CD4-positive, alpha-beta T cell treated with Interferon alpha-2 for 1 hour (primary cell): Measurements from ENCODE around the gene PPP1R3F.
"Not testable (repeated sequence)": the region's sequence is repeated elsewhere in the genome, so short reads cannot be mapped to it uniquely, and the experiment has no call there.

ENCODE experiments used
- DNase-seq, 2 donors: peaks; one replicate each; pipeline ENCODE4 v3.0.0-alpha.2; 2020 to 2022

Gene PPP1R3F

GRCh38 chrX:49276207-49276606 is 6.6 kb downstream of the PPP1R3F start:
- no peak for DNase-seq

DNA sequence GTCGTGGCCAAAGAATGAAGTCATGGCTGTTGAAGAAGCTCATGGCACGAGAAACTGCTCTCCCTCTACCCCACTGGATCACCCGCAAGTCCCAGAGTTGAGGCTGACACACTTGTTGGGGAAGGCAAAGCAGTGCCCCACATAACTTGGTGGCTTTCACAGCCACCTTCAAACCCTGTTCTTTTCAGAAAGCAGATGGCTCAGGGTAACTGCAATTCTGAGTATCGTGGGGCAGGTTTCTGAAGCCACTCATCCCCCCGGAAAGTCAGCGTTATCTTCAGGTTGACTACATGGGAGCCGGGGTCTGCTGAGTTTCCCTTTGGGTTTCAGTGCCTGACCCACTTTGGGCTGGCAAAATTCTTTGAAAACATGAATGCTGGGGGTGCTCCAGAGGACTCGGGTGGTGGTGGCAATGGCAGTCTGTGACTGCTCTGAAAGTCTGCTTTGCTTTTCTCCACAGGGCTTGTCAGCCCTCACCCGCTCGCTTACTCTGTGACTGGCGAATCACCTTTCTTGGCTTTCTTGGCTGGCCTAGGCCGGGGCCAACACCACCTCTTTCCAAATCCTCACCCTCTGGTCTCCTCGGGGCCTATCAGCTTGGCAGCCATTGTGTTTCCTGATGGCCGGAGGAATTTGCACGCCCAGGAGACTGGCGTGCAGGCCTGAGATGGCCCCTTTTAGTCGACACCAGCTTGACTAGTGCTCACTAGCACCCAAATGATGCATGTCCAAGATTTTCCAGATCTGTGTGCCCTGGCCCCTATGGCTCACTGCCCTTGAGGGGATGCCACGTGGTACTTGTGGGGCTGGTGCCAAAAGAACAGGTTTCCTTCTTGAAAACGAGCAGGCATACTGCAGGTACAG is 7.3 kb downstream of the PPP1R3F start:
- DNase-seq: no peak

DNA sequence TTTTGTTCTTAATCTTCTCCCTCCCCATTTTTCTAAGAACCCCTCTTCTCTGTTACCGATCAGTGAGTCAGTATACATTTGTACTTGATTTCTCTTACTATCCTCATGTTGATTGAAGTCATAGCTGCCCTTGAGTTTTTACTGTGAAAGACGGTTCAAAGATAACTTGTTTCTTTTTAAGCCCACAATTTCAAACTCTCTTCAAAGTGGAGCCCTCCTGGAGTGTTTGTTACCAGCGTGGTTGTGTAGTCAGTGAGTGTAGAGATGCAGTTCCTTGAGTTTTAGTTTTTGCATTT is 7.9 kb downstream of the PPP1R3F start:
- DNase-seq: no peak

DNA sequence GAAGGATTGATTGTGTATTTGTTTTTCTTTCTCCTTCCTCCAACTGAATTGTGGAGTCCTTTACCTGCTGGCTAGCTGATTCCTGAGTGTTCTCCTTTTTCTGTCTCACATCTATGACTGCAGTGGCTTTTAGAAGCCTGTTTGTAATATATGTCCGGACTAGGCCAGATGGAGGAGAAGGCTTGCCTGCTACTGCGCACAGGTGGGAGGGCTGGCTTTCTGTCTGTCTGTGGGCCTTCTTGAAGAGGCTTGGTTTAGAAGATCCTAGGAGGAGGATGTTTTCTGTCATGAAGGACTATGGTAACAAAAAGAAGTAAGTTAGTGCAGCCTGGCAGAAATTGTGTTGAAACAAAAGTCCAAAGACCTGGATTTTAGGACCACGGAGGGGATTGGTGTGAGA is 8.5 kb downstream of the PPP1R3F start:
- no peak for DNase-seq

GRCh38 chrX:49282647-49283011 is 13.0 kb downstream of the PPP1R3F start:
- no peak for DNase-seq

DNA sequence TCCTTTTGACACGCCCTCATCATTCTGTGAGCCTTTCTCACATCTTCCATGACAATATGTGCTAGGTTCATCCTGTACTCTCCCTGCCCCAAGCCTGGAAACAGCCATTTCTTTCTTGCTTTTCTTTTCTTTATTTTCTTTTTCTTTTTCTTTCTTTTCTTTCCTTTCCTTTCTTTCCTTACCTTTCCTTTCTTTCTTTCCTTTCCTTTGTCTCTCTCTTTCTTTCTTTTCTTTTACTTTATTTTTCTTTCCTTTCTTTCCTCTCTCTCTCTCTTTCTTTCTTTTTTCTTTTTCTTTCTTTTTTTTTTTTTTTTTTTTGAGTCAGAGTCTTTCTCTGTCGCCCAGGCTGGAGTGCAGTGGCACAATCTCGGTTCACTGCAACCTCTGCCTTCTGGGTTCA is 14.6 kb downstream of the PPP1R3F start:
- no peak for DNase-seq

- no peak for DNase-seq
Observed at GRCh38 chrX:49286136-49286535, 16.5 kb downstream of the PPP1R3F start.

- DNase-seq: no peak
Observed at GRCh38 chrX:49286581-49286980, 17.0 kb downstream of the PPP1R3F start.

GRCh38 chrX:49287665-49288064 is 18.1 kb downstream of the PPP1R3F start:
- no peak for DNase-seq

- DNase-seq: no peak
Observed at GRCh38 chrX:49290215-49290614, 20.6 kb downstream of the PPP1R3F start.

DNA sequence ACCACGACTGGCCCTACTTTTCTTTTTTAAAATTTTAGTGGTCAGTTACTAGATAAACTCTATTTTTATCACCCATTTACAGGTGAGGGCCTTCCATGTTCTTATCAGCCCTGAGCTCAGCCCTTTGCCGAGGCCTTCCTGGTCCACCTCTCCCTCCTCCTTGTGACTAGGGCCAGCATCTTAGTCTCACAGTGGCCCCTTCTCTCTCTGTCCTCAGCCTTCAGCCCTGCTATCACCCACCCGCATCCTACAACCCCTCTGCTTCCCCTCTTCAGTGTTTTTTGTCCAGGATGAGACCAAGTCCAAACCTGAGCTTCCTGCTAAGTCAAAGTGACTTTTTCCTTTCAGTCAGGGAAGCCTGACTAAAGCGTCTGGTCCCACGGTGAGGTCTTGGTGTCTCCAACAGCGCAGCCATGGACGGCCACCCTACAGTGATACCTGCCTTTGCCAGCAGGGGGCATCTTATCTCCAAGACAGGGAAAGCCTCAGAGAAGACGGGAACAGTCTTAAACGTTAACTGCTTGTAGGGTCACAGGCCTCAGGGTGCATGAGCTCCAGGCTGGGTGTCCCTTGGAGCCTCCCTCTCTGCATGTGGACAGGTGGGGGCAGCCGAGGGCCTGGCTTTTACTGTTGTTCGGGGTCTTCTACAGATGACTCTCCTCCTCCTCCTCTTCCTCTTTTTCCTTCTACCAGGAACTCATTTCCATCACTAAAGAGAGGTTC is 22.2 kb downstream of the PPP1R3F start:
- DNase-seq: peak; percentile 60 to 70

DNA sequence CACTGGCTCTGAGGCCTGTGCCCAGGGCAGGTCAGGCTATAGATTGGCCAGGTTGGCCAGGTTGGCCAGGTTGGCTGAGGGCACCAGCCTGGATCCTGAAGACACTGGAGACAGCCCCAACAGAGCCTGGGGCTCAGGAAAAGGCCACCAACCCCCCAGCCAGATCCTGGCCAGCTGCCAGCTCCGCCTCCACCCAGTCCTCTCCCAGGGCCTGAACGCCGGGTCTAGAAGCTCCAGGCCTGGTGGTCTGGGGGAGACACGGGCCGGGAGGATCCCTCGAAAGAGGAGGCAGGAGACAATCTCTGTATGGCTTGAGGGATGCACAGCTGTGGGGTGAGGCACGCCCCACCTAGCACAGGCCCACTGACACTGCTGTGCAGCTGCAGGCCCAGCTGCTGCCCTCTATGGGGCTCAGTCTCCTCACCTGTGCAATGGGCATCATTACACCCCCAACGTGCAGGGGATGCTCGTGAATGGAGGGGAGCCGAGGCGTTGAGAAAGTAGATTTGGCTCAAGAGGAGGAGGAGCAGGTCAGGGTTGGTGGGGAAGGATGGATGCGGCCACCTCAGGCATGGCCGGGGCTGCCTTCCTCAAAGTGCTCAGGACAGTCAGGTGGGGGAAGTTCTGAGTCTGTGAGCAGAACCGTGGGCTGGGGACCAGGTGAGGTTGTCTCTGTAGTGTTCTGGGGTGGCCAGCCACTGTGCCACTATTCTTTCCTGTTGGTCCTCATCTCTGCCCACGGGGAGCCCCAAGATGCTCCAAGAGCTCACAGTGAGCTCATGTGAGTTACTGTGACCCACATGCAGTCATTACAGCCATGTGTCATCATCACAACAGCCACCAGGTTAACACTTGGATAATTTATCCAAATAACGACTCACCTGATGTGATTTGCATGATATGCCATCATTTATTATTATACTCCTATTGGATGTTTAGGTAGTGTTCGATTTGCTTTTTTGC is 23.1 kb downstream of the PPP1R3F start:
- no peak for DNase-seq

DNA sequence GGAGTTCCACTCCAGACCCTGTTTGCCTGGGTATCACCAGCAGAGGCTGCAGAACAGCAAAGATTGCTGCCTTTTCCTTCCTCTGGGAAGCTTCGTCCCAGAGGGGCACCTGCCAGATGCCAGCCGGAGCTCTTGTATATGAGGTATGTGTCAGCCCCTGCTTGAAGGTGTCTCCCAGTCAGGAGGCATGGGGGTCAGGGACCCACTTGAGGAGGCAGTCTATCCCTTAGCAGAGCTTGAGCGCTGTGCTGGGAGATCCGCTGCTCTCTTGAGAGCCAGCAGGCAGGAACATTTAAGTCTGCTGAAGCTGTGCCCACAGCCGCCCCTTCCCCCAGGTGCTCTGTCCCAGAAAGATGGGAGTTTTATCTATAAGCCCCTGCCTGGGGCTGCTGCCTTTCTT is 29.7 kb downstream of the PPP1R3F start:
- not testable (repeated sequence) for DNase-seq

GRCh38 chrX:49300703-49301102 is 31.1 kb downstream of the PPP1R3F start:
- no peak for DNase-seq

DNA sequence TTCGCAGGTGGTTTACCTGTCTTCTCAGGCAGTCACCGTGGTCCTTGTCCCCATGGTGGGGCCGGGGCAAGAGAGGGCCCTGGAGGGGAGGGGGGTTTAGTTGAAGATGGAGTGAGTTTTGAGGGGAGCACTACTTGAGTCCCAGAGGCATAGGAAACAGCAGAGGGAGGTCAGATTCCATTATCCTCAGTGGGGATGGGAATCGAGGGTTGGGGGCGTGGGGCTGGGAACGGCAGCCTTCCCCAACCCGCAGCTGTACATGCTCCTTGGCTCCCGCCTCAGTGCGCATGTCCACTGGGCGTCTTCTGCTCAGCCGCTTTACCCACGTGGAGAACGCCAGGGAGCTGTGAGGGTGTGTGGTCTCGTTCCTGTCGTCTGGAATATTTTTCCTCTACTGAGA is 33.8 kb downstream of the PPP1R3F start, which contains the start of gene GAGE10:
TSS of gene GAGE10 (plus strand) at position 301 of the 400 bp plus-strand sequence. CDS start 1,214 bp downstream, outside the sequence.
- DNase-seq: no peak

- DNase-seq: not testable (repeated sequence)
Observed at GRCh38 chrX:49307775-49308174, 38.2 kb downstream of the PPP1R3F start.

DNA sequence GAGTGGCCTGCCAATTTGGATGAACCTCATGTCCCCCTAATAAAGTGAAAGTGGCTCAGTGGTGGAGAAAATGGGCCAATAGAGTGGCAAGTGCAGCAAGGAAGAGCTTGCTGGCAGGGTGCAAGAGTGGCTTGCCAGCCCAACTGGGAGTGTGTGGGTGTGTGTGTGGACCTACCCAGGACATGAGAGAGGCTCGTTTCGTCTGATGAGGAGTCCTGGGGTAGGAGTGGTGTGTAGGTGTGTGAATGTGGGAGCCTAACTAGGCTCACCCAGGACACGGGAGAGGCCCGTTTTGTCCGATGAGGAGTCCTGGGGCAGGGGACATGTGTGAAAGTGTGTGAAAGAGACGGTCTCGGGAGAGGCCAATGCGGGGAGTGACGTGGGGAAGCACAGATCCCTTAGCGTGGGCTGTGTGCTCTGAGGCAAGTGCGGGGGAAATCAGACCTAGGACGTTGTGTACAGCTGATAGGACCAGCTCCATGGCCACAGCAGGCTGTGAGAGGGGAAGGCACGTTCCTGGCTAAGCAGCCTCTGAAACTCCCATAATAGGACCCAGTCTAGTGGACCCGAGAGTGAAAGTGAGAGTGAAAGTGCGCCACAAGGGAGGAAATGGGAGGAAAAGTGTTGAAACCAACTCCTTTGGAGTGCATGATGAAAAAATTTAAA is 39.1 kb downstream of the PPP1R3F start:
- DNase-seq: peak; percentile 4 to 48

DNA sequence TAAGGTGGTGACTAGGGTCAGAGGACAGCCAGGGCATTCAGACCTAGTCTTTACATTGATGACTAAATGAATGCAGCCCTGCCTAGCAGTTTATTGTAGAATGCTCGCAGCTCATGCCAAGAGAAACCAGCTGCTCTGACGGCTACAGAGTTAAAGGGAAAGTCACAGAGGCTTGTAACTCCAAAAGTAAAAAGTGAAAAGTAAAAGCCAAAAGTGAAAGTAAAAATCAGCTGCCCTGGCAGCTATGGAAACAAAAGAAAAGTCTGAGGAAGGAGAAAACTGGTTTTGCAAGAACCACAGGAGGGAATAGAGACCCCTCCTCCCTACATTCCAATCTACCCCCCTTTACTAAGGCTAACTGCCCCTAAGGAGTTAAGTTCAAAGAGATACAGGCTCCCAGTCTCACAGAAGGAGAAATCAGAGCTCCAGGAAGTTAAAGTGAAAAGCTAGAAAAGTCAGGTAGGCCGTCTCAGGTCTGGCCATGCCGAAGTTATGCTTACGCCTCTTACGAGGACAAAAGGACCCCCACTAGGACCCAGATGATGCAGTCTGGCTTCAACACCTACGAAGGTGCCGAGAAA is 39.9 kb downstream of the PPP1R3F start:
- DNase-seq: peak in 1 of 2 donors; percentile 32

GRCh38 chrX:49310371-49310770 is 40.8 kb downstream of the PPP1R3F start:
- DNase-seq: no peak

GRCh38 chrX:49312176-49312575 is 42.6 kb downstream of the PPP1R3F start:
- DNase-seq: no peak

DNA sequence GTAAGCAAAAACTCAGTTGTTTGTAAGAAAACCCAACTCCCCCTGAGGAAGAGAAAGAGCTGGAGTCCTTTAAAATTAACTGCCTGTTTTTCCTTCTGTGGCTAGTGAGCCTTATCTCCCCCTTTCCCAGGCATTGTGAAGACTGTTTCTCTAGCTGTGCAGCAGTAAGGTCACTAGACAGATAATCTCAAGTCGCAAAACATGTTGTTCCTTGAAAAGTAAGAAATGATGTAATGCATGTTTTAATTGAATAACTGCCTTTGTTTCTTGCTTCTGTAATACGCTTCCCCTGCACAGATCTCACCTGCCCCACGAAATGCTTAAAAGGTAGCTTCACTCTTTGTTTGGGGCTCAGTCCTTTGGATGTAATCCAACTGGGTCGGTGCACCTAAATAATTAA is 46.5 kb downstream of the PPP1R3F start:
- DNase-seq: no peak

DNA sequence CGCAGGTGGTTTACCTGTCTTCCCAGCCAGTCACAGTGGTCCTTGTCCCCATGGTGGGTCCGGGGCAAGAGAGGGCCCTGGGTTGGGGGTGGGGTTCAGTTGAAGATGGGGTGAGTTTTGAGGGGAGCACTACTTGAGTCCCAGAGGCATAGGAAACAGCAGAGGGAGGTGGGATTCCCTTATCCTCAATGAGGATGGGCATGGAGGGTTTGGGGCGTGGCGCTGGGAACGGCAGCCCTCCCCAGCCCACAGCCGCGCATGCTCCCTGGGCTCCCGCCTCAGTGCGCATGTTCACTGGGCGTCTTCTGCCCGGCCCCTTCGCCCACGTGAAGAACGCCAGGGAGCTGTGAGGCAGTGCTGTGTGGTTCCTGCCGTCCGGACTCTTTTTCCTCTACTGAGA is 52.1 kb downstream of the PPP1R3F start, which contains the start of gene GAGE12J:
TSS of gene GAGE12J (plus strand) at position 301 of the 400 bp plus-strand sequence. CDS start 1,157 bp downstream, outside the sequence.
- not testable (repeated sequence) for DNase-seq
